GM23338 (cell line): ENCODE measurements around the gene TPCN2. TPM values are rescaled to one million over a fixed set of nuclear protein-coding genes. Genes with fewer than 3 reads are reported as not detected.

Source experiments
- ATAC-seq: fragments of 200-7000 bp; cut with Tn5 transposase; 3 replicates; pipeline ENCODE4 v1.9.1; 2020
- DNase-seq: peaks from one replicate; pipeline ENCODE4 v3.0.0-alpha.2; 2015; ENCODE audit warnings: low spot score
- H2AFZ ChIP-seq: fragments of 200-600 bp; sonication (generic); 2 replicates; pipeline ENCODE4 v1.8.0; 2016; ENCODE audit warnings: antibody characterized with exemption, mild to moderate bottlenecking, moderate library complexity
- H3F3A ChIP-seq: fragments of 200-600 bp; sonication (generic); replicated peaks from 2 replicates; pipeline ENCODE4 v1.8.0; 2017; ENCODE audit warnings: antibody characterized with exemption, mixed run types, low read depth
- H3K27ac ChIP-seq: fragments of 200-600 bp; sonication (generic); 2 replicates; pipeline ENCODE4 v1.6.1; 2016; ENCODE audit warnings: low read depth
- H3K27me3 ChIP-seq: fragments of 200-600 bp; sonication (generic); 2 replicates; pipeline ENCODE4 v1.8.0; 2016; ENCODE audit warnings: mild to moderate bottlenecking, mixed run types, moderate library complexity; ENCODE audit not compliant: insufficient read depth
- H3K36me3 ChIP-seq: fragments of 200-600 bp; sonication (generic); 2 replicates; pipeline ENCODE4 v1.8.0; 2016; ENCODE audit warnings: mild to moderate bottlenecking; ENCODE audit not compliant: insufficient read depth
- H3K4me1 ChIP-seq: fragments of 200-600 bp; sonication (generic); 2 replicates; pipeline ENCODE4 v1.8.0; 2016; ENCODE audit warnings: mild to moderate bottlenecking, moderate library complexity; ENCODE audit not compliant: insufficient read depth
- H3K4me2 ChIP-seq: fragments of 200-600 bp; sonication (generic); 2 replicates; pipeline ENCODE4 v1.7.1; 2017; ENCODE audit warnings: mixed run types
- H3K4me3 ChIP-seq: fragments of 200-600 bp; sonication (generic); 2 replicates; pipeline ENCODE4 v1.6.1; 2016; ENCODE audit warnings: mixed run types
- H3K79me2 ChIP-seq: fragments of 200-600 bp; sonication (generic); replicated peaks from 2 replicates; pipeline ENCODE4 v1.8.0; 2017; ENCODE audit warnings: mild to moderate bottlenecking; ENCODE audit not compliant: insufficient read depth
- H3K9me2 ChIP-seq: fragments of 200-600 bp; sonication (generic); 2 replicates; pipeline ENCODE4 v1.8.0; 2017; ENCODE audit not compliant: insufficient read depth
- H4K20me1 ChIP-seq: fragments of 200-600 bp; sonication (generic); replicated peaks from 2 replicates; pipeline ENCODE4 v1.8.0; 2017; ENCODE audit warnings: mild to moderate bottlenecking; ENCODE audit not compliant: insufficient read depth
- H3K27ac Mint-ChIP-seq: 2 replicates; pipeline ENCODE4 v1.8.0; 2020; ENCODE audit warnings: inconsistent platforms, mild to moderate bottlenecking, moderate library complexity, mixed read lengths
- H3K27me3 Mint-ChIP-seq: 3 replicates; pipeline ENCODE4 v1.8.0; 2022; ENCODE audit warnings: low read depth, mild to moderate bottlenecking, moderate library complexity, mixed read lengths, inconsistent platforms; ENCODE audit not compliant: insufficient read depth, poor library complexity
- H3K36me3 Mint-ChIP-seq: 3 replicates; pipeline ENCODE4 v1.8.0; 2021; ENCODE audit warnings: low read depth, mild to moderate bottlenecking, inconsistent platforms, moderate library complexity, mixed read lengths
- H3K4me1 Mint-ChIP-seq: 3 replicates; pipeline ENCODE4 v1.8.0; 2020; ENCODE audit warnings: mild to moderate bottlenecking, inconsistent platforms, mixed read lengths
- H3K4me3 Mint-ChIP-seq: 3 replicates; pipeline ENCODE4 v1.8.0; 2021; ENCODE audit warnings: moderate library complexity, mild to moderate bottlenecking, inconsistent platforms, mixed read lengths
- H3K9me3 Mint-ChIP-seq: 3 replicates; pipeline ENCODE4 v1.8.0; 2020; ENCODE audit warnings: moderate library complexity, mild to moderate bottlenecking, inconsistent platforms, mixed read lengths
- CREB1 ChIP-seq: fragments of 250-450 bp; sonication (Bioruptor Pico); IDR thresholded peaks from 2 replicates; pipeline ENCODE4 v1.5.0; 2020; ENCODE audit warnings: low read depth, mild to moderate bottlenecking, moderate library complexity
- CTCF ChIP-seq, 2 experiments: fragments of 200-600 bp in 1 of 2; sonication (generic) in 1 of 2; conservative IDR thresholded peaks; 2 replicates each; pipeline versions ENCODE4 v1.5.1 to v1.6.1; 2016 to 2017; ENCODE audit warnings: antibody characterized with exemption in 2 of 2, low read depth in 2 of 2, mild to moderate bottlenecking in 2 of 2, moderate library complexity in 1 of 2
- ETS1 ChIP-seq: IDR thresholded peaks from 2 replicates; pipeline ENCODE4 v1.6.1; 2016; ENCODE audit warnings: antibody characterized with exemption
- EZH2 ChIP-seq: fragments of 200-600 bp; sonication (generic); IDR thresholded peaks from one replicate; pipeline ENCODE4 v1.8.0; 2017; ENCODE audit warnings: antibody characterized with exemption, mild to moderate bottlenecking, low read depth; ENCODE audit not compliant: unreplicated experiment
- EZH2phosphoT487 ChIP-seq: fragments of 200-600 bp; sonication (generic); IDR thresholded peaks from one replicate; pipeline ENCODE4 v1.8.1; 2018; ENCODE audit warnings: antibody characterized with exemption; ENCODE audit not compliant: unreplicated experiment
- JUNB ChIP-seq: IDR thresholded peaks from one replicate; pipeline ENCODE4 v1.6.1; 2016; ENCODE audit warnings: antibody characterized with exemption; ENCODE audit not compliant: unreplicated experiment
- NANOG ChIP-seq: IDR thresholded peaks from 2 replicates; pipeline ENCODE4 v1.6.1; 2016; ENCODE audit warnings: antibody characterized with exemption, borderline replicate concordance
- POLR2AphosphoS5 ChIP-seq: IDR thresholded peaks from 2 replicates; pipeline ENCODE4 v1.6.1; 2016; ENCODE audit warnings: antibody characterized with exemption, low read depth
- REST ChIP-seq: IDR thresholded peaks from one replicate; pipeline ENCODE4 v1.6.1; 2018; ENCODE audit warnings: antibody characterized with exemption; ENCODE audit not compliant: unreplicated experiment
- STAT1 ChIP-seq: IDR thresholded peaks from one replicate; pipeline ENCODE4 v1.6.1; 2016; ENCODE audit warnings: antibody characterized with exemption; ENCODE audit not compliant: unreplicated experiment
- ZNF114 ChIP-seq: fragments of 250-450 bp; sonication (Bioruptor Pico); IDR thresholded peaks from 2 replicates; pipeline ENCODE4 v1.5.0; 2020; ENCODE audit warnings: mild to moderate bottlenecking, moderate library complexity
- ZNF331 ChIP-seq: fragments of 250-450 bp; sonication (Bioruptor Pico); IDR thresholded peaks from 2 replicates; pipeline ENCODE4 v1.5.0; 2020; ENCODE audit warnings: low read depth, mild to moderate bottlenecking, moderate library complexity
- ZNF462 ChIP-seq: fragments of 250-450 bp; sonication (Bioruptor Pico); IDR thresholded peaks from 2 replicates; pipeline ENCODE4 v1.5.0; 2020; ENCODE audit warnings: mild to moderate bottlenecking, moderate library complexity
- polyA plus RNA-seq: library from polyadenylated mRNA; unstranded; fragments of >200 nt; fragmentation: Nextera tagmentation; extraction: Ambion mirVana; gene quantifications from 2 replicates; pipeline ENCODE4 v1.2.1, GENCODE V29; 2016
- total RNA-seq: library from RNA; depleted of rRNA; stranded (reverse); fragments of >200 nt; shearing (Covaris generic); gene quantifications from 2 replicates; pipeline ENCODE4 v1.2.3, GENCODE V29; 2014

The TPCN2 gene
- total and polyA plus RNA-seq, 2 experiments from 2014 or later, result 5.8 to 14.7 TPM

- DNase-seq (no peak), ATAC-seq (no peak)
- H3K4me3 Mint-ChIP-seq, result no peak overlapping the region
- peaks cover 29% of the 10 kb centered on the region for H3K9me3 Mint-ChIP-seq
- Histone ChIP-seq H3F3A (no peaks in the 10 kb centered on the region), H3K36me3 (peaks cover under 1% of the 10 kb centered on the region; the same call in 1 of the 2 replicates), H3K4me2 (no peak overlapping the region), H3K4me1 (peaks cover 15% of the 10 kb centered on the region; the same call in 1 of the 2 replicates), H3K27ac (no peak overlapping the region), H2AFZ (no peak overlapping the region), H3K79me2 (no peaks in the 10 kb centered on the region), H4K20me1 (no peaks in the 10 kb centered on the region), H3K9me2 (0 out of 2 replicates have a peak, but pooled peaks cover 4% of the 10 kb centered on the region), H3K27me3 (no peaks in the 10 kb centered on the region), H3K4me3 (no peak overlapping the region)
- TF ChIP-seq EZH2 (no peak), REST (no peak), ZNF331 (no peak), STAT1 (no peak), ETS1 (no peak), CTCF (conservative IDR thresholded peaks at IDR 0.05; ENCODE audit: low read depth in 2 of 2) (no peak), EZH2phosphoT487 (no peak), JUNB (no peak), POLR2AphosphoS5 (no peak), CREB1 (CRISPR knock-in tag) (no peak), ZNF462 (CRISPR knock-in tag) (no peak), ZNF114 (CRISPR knock-in tag) (no peak), NANOG (no peak)
- H3K27me3 Mint-ChIP-seq, result peaks cover 9% of the 10 kb centered on the region
- peaks cover 14% of the 10 kb centered on the region; the same call in 2 of the 3 replicates for H3K36me3 Mint-ChIP-seq
- peaks cover 17% of the 10 kb centered on the region for H3K4me1 Mint-ChIP-seq
- no peak overlapping the region for H3K27ac Mint-ChIP-seq
These were observed 79.2 kb downstream of the TPCN2 start for GRCh38 chr11:69127884-69128283.
